Upper lobe of right lung (tissue), 1 donor: ENCODE measurements around the gene PPP6R3. TPM values are rescaled to one million over a fixed set of nuclear protein-coding genes. Genes with fewer than 3 reads are reported as not detected.

Source experiments
- ATAC-seq: fragments of 200-7000 bp; cut with Tn5 transposase; one replicate; pipeline ENCODE4 v1.9.1; 2020; ENCODE audit warnings: mild to moderate bottlenecking, moderate library complexity
- DNase-seq: peaks from one replicate; pipeline ENCODE4 v3.0.0-alpha.2; 2020
- H3K27ac ChIP-seq: fragments of 200-600 bp; one replicate; pipeline ENCODE4 v1.8.0; 2022
- H3K27me3 ChIP-seq: fragments of 200-600 bp; one replicate; pipeline ENCODE4 v1.8.0; 2022; ENCODE audit warnings: mild to moderate bottlenecking
- H3K36me3 ChIP-seq: fragments of 200-600 bp; one replicate; pipeline ENCODE4 v1.8.0; 2022
- H3K4me1 ChIP-seq: fragments of 200-600 bp; one replicate; pipeline ENCODE4 v1.8.0; 2022
- H3K4me3 ChIP-seq: fragments of 200-600 bp; one replicate; pipeline ENCODE4 v1.8.0; 2022; ENCODE audit warnings: mild to moderate bottlenecking
- H3K9me3 ChIP-seq: fragments of 200-600 bp; one replicate; pipeline ENCODE4 v1.8.0; 2022
- CTCF ChIP-seq: fragments of 200-600 bp; IDR thresholded peaks from one replicate; pipeline ENCODE4 v1.8.0; 2022; ENCODE audit warnings: antibody characterized with exemption
- intact Hi-C: fragments of 100-400 bp; cut with DNase I; formaldehyde crosslinking; loops from one replicate; pipeline ENCODE4 v1.11.0; 2022
- total RNA-seq: library from RNA; stranded (reverse); fragmentation: NEBNext Ultra II Directional; extraction: Animal tissue kit (Norgen Biotek cat#: 25700); gene quantifications from one replicate; pipeline ENCODE4 v1.2.1, GENCODE V29; 2021
- donor health status: DM: no; HTN: yes; CAD: no; lungs with severe emphysema.

PPP6R3 gene
- total RNA-seq, 1 donor from 2014 or later, result 93.2 TPM

DNA sequence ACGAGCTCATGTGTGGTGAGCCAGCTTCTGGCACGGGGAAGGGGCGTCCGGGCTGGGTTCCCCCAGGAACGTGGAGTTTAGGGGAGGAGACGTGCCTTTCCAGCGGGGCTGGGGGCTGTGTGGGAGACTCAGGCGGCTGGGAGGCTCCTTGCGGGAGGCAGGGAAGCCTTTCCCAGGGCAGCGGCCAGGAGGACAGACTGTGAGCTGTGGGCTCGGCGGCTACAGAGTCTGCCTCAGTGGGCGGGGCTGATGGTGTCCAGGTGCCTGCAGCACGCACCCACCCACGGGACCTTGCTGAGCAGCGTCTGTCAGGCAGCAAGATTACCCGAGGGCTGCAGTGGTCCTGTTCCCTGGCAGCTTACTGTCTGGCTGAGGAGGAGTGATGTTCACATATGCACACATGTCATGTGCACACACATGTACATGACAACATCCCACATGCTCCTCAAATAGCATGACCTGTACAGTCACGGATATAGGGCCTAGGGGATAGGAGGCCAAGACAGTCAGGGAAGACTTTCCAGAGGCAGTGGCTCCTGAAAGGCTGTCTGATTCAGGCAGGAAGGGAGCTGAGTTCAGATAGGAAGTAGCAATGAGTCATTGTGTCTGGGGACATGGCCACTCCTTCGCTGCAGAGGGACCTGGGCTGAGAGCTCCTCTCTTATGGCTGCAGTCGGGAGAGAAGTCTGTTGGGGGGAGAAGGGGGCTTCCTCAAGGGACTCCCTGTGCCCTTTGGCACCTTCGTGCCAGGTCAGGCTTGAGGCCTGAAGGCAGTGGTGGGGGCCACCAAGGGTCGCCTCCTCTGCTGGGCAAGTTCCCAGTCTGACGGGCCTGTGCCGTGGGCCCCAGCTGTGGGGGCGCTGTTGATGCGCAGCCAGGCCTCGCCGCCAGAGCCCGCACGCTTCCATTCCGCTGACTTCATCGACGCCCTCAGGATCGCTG is 23.3 kb upstream of the PPP6R3 start:
- Histone ChIP-seq H3K4me3 (no peak overlapping the region), H3K4me1 (peaks cover 3% of the 10 kb centered on the region), H3K27ac (peak overlapping the region; percentile 38), H3K27me3 (no peaks in the 10 kb centered on the region), H3K9me3 (no peaks in the 10 kb centered on the region), H3K36me3 (peaks cover 50% of the 10 kb centered on the region)
- ATAC-seq (peak; percentile 65), DNase-seq (no peak)
- peak; percentile 13 for TF ChIP-seq CTCF
- intact Hi-C loops, result no loop called here

DNA sequence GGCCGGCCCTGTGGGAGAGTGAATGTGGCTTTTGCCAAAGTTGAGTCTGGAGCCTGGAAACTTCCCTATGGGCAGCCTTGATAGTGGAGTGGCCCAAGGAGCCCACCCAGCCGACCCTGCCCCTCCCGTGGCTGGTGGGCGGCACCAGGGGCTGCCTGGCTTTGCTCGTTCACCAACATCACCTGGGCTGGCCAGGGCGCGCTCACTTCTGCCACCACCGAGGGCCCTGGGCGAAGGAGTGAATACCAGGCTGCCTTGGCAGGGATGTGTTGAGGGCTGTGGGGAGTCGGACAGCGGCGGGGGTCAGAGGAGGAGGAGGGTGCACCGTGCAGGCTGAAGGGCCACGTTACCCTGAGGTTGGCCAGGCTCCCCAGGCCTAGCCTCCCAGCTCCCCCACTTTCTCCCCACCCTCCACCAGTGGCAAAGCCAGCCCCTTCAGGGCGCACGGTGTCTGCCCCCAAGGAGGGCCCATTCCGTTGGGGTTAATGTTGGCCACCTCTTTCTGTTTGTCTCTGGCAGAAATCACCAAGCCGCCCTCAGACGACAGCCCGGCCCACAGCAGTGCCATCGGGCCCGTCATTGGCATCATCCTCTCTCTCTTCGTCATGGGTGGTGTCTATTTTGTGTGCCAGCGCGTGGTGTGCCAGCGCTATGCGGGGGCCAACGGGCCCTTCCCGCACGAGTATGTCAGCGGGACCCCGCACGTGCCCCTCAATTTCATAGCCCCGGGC is 22.5 kb upstream of the PPP6R3 start:
- H3K9me3 ChIP-seq, result no peaks in the 10 kb centered on the region
- peaks cover 51% of the 10 kb centered on the region for H3K36me3 ChIP-seq
- H3K27ac ChIP-seq, result peak overlapping the region; percentile 38
- peaks cover 3% of the 10 kb centered on the region for H3K4me1 ChIP-seq
- H3K27me3 ChIP-seq, result no peaks in the 10 kb centered on the region
- intact Hi-C loops, result no loop called here
- DNase-seq (no peak), ATAC-seq (no peak)
- no peak overlapping the region for H3K4me3 ChIP-seq
- no peak for TF ChIP-seq CTCF

DNA sequence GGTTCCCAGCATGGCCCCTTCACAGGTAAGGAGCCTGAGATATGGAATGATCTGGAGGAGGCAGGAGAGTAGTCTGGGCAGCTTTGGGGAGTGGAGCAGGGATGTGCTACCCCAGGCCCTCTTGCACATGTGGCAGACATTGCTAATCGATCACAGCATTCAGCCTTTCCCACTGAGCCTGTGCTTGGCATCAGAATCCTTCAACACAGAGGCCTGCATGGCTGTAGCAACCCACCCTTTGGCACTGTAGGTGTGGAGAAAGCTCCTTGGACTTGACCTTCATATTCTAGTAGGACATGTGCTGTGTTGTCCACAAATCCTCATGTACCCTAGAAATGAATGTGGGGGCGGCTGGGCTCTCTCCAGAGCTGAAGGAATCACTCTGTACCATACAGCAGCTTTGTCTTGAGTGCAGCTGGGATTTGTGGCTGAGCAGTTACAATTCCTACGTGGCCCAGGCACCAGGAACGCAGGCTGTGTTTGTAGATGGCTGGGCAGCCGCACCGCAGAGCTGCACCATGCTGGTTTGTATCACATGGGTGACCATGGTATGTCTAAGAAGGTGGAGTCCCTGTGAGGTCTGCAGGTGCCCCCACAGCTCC is 21.8 kb upstream of the PPP6R3 start:
- Histone ChIP-seq H3K36me3 (peaks cover 47% of the 10 kb centered on the region), H3K27me3 (no peaks in the 10 kb centered on the region), H3K9me3 (no peaks in the 10 kb centered on the region), H3K27ac (no peak overlapping the region), H3K4me1 (peaks cover 3% of the 10 kb centered on the region), H3K4me3 (no peak overlapping the region)
- intact Hi-C loops, result no loop called here
- ATAC-seq (no peak), DNase-seq (no peak)
- no peak for TF ChIP-seq CTCF

- no peak for ATAC-seq
- Histone ChIP-seq H3K27me3 (no peaks in the 10 kb centered on the region), H3K4me1 (peaks cover 3% of the 10 kb centered on the region), H3K9me3 (no peaks in the 10 kb centered on the region), H3K27ac (no peak overlapping the region), H3K4me3 (no peak overlapping the region), H3K36me3 (peaks cover 43% of the 10 kb centered on the region)
- intact Hi-C loops, result no loop called here
- no peak for DNase-seq
- TF ChIP-seq CTCF, result no peak
These were observed 21.0 kb upstream of the PPP6R3 start for GRCh38 chr11:68439355-68440065.

DNA sequence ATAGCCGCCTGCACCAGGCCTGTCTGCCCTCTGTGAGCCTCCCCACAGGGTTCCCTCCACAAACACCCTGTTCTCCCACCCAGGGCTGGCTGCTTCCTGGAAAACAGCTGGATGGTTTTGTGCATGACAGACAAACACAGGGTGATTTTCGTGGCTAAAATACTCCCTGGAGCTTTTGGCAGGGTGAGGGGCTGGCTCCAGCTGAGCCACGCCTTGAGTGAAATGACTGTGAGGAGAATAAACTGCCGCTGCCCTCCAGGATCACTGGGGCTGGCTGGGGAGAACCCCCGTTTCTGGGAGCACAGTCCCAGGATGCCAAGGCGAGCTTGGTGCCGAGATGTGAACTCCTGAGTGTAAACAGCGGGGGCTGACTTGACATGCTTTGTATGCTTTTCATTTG is 20.3 kb upstream of the PPP6R3 start:
- DNase-seq (no peak), ATAC-seq (no peak)
- intact Hi-C loops, result no loop called here
- no peaks in the 10 kb centered on the region for H3K27me3 ChIP-seq
- H3K27ac ChIP-seq, result no peak overlapping the region
- no peak overlapping the region for H3K4me3 ChIP-seq
- H3K9me3 ChIP-seq, result no peaks in the 10 kb centered on the region
- TF ChIP-seq CTCF, result no peak
- peaks cover 3% of the 10 kb centered on the region for H3K4me1 ChIP-seq
- H3K36me3 ChIP-seq, result peaks cover 43% of the 10 kb centered on the region
